Prostate gland (tissue), 2 donors: ENCODE data around the gene ATP1B3.

Experiments
- POLR2A ChIP-seq: fragments of 450-650 bp; IDR thresholded peaks from one replicate; pipeline ENCODE4 v1.6.1; 2016; ENCODE audit warnings: antibody characterized with exemption, mild to moderate bottlenecking
- TF ChIP-seq, protein P1 (sequence below), 4 experiments: fragments of 200-600 bp in 2 of 4; fragments of 450-650 bp in 2 of 4; sonication (generic) in 2 of 4; IDR thresholded peaks; 1 replicate in 3 of 4; 2 replicates in 1 of 4; pipeline ENCODE4 v1.5.1; 2016 to 2019; ENCODE audit warnings: antibody characterized with exemption in 4 of 4, mild to moderate bottlenecking in 2 of 4, moderate library complexity in 2 of 4

DNA sequence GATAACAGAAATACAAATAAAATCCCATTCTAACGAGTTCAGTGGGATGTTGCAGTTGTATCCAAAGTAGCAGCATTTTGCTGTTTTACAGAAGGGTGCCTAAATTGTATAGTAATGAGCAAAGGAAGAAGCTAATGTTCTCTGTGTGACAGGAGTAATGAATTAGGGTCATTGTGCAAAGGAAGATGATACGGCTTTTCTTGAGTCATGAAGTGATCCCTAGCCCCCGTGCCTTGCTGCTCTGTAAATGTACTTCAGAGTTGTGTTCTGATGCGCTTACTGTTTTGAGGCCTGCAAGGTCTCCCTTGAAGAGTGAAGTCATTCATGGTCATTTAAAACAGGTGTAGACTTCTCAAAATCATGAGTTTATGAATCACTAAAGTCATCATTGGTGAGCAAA lies 37.9 kb downstream of the ATP1B3 start:
- no peak for TF ChIP-seq POLR2A
- TF ChIP-seq, protein P1, sequence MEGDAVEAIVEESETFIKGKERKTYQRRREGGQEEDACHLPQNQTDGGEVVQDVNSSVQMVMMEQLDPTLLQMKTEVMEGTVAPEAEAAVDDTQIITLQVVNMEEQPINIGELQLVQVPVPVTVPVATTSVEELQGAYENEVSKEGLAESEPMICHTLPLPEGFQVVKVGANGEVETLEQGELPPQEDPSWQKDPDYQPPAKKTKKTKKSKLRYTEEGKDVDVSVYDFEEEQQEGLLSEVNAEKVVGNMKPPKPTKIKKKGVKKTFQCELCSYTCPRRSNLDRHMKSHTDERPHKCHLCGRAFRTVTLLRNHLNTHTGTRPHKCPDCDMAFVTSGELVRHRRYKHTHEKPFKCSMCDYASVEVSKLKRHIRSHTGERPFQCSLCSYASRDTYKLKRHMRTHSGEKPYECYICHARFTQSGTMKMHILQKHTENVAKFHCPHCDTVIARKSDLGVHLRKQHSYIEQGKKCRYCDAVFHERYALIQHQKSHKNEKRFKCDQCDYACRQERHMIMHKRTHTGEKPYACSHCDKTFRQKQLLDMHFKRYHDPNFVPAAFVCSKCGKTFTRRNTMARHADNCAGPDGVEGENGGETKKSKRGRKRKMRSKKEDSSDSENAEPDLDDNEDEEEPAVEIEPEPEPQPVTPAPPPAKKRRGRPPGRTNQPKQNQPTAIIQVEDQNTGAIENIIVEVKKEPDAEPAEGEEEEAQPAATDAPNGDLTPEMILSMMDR (IDR thresholded peaks at IDR 0.05): no peak
